BLaER1 (cell line): Measurements from ENCODE around the gene SMIM45.

Source experiments
- H3K27ac ChIP-seq: shearing (Covaris generic); formaldehyde crosslinking; 2 replicates; pipeline ENCODE4 v1.8.1; 2022
- H3K27me3 ChIP-seq: shearing (Covaris generic); formaldehyde crosslinking; 2 replicates; pipeline ENCODE4 v1.8.1; 2022
- H3K36me3 ChIP-seq: shearing (Covaris generic); formaldehyde crosslinking; 2 replicates; pipeline ENCODE4 v1.8.1; 2022
- H3K4me1 ChIP-seq: shearing (Covaris generic); formaldehyde crosslinking; 2 replicates; pipeline ENCODE4 v1.8.1; 2022
- H3K4me2 ChIP-seq: shearing (Covaris generic); formaldehyde crosslinking; 2 replicates; pipeline ENCODE4 v1.8.1; 2022
- H3K4me3 ChIP-seq: shearing (Covaris generic); formaldehyde crosslinking; 2 replicates; pipeline ENCODE4 v1.8.1; 2022
- H3K9ac ChIP-seq: shearing (Covaris generic); formaldehyde crosslinking; 2 replicates; pipeline ENCODE4 v1.8.1; 2022
- H3K9me3 ChIP-seq: shearing (Covaris generic); formaldehyde crosslinking; 2 replicates; pipeline ENCODE4 v1.8.1; 2022
- H4K20me1 ChIP-seq: shearing (Covaris generic); formaldehyde crosslinking; 2 replicates; pipeline ENCODE4 v1.8.1; 2022
- Cebpa-rat ChIP-seq: shearing (Covaris generic); IDR thresholded peaks from 2 replicates; pipeline ENCODE4 v1.8.1; 2022

Gene SMIM45

DNA sequence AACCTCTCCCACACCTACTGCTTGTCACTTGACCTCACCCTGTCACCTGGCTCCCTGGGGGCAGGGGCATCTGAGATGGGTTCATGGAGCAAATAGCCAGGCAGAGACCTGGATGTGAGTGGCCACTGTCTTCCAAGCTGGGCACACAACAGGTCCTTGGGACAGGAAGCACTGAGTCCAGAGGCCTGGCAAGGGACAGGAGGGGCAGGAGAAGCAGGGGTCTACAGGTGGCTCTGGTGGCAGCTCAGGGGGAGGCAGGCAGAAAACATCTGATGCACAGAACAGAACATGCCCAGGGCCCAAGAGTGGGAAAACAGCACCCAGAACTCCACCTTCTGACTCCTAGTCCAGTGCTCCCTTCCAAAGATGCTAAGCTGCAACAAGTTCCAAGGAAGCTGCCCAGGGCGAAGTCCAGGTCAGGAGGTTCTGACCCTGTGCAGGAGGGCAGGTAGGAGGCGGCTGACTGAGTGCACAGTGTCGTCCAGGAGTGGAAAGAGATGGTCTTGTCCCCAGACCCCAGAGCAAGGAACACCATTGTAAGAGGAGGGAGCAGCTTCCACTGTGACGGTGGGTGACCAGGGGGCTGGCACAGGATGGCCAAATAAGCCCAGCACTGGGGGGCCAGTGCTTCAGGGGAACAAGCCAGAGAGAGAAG lies 28.9 kb upstream of the SMIM45 start:
- H3K27me3 ChIP-seq: no peaks in the 10 kb centered on the region
- 0 out of 2 replicates have a peak overlapping the region, but pooled peaks have one; percentile 3 for H3K4me3 ChIP-seq
- H3K9me3 ChIP-seq: no peaks in the 10 kb centered on the region
- H3K9ac ChIP-seq: peak overlapping the region; percentile 5; the same call in 1 of the 2 replicates
- H3K27ac ChIP-seq: peak overlapping the region; percentile 51; the same call in 1 of the 2 replicates
- peaks cover 28% of the 10 kb centered on the region for H3K36me3 ChIP-seq
- H3K4me2 ChIP-seq: peak overlapping the region; percentile 100
- H4K20me1 ChIP-seq: peaks cover 77% of the 10 kb centered on the region
- no peak for TF ChIP-seq Cebpa-rat
- H3K4me1 ChIP-seq: peaks cover 84% of the 10 kb centered on the region

DNA sequence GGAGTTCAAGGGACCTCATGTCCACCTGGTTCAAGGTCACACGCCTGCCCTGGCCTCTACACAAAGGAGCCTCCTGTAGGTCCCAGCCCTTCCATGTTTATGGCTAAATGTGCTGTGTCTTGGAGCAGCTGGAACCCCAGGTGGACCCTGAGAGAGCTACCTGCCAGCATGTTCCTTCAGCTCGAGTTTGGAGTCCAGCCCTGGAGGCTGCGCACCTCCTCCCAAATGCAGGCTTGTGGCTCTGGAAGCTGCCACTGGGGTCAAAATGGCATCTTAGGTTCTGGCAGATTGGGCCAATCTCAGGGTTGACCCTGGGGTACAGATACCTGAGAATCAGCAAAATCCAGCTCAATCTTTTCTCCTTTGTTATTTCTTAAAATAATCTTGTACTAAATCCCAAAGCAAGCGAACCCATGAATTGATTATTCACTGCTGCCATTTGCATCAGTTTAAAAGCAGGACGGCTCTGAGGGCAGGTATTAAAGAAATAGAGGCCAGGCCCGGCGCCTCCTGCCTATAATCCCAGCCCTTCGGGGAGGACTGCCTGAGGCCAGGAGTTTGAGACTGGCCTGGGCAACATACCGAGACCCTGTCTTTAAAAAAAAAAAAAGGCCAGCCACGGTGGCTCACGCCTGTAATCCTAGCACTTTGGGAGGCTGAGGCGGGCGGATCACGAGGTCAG lies 28.2 kb upstream of the SMIM45 start:
- 0 out of 2 replicates have a peak overlapping the region, but pooled peaks have one; percentile 3 for H3K4me3 ChIP-seq
- no peak for TF ChIP-seq Cebpa-rat
- H3K9ac ChIP-seq: peak overlapping the region; percentile 5; the same call in 1 of the 2 replicates
- H3K4me1 ChIP-seq: peaks cover 84% of the 10 kb centered on the region
- peaks cover 70% of the 10 kb centered on the region for H4K20me1 ChIP-seq
- no peaks in the 10 kb centered on the region for H3K9me3 ChIP-seq
- H3K27me3 ChIP-seq: no peaks in the 10 kb centered on the region
- H3K4me2 ChIP-seq: peak overlapping the region; percentile 100
- peaks cover 28% of the 10 kb centered on the region for H3K36me3 ChIP-seq
- H3K27ac ChIP-seq: no peak overlapping the region

DNA sequence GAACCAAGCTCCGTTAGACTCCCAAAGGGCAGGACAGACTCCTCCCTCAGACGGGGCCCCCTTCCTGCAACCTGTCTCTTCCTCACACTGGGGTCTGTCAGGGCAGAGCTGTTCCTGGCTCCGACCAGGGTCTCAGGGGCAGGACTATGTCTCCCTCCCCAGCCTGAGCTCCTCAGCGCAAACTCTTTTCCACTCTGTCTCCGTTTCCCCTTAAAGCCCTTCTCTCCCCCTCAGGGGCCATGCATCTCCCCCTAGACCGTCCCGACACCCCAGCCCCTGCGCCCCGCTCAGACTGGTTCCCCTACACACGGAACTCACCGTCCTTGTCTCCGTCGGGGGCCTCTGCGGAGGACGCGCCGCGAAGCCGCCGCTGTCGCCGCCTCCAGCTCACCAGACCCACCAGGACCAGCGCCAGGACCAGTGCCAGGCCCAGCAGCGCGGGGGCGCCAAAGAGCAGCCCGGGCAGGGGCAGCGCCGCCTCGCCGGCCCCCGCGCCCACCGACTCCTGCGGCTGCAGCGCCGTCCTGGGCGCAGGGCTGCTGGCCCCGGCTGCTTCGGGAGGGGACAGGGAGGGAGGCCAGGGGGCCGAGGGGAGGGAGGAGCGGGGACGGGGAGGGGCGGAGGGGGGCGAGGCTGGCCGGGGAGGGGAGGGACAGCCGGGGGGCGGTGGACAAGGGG lies 26.0 kb upstream of the SMIM45 start:
- H3K4me3 ChIP-seq: peak overlapping the region; percentile 87
- no peak for TF ChIP-seq Cebpa-rat
- no peaks in the 10 kb centered on the region for H3K9me3 ChIP-seq
- H4K20me1 ChIP-seq: peaks cover 50% of the 10 kb centered on the region
- H3K4me2 ChIP-seq: peak overlapping the region; percentile 100
- H3K27ac ChIP-seq: peak overlapping the region; percentile 98
- peak overlapping the region; percentile 98 for H3K9ac ChIP-seq
- peaks cover 28% of the 10 kb centered on the region for H3K36me3 ChIP-seq
- no peaks in the 10 kb centered on the region for H3K27me3 ChIP-seq
- H3K4me1 ChIP-seq: peaks cover 86% of the 10 kb centered on the region

DNA sequence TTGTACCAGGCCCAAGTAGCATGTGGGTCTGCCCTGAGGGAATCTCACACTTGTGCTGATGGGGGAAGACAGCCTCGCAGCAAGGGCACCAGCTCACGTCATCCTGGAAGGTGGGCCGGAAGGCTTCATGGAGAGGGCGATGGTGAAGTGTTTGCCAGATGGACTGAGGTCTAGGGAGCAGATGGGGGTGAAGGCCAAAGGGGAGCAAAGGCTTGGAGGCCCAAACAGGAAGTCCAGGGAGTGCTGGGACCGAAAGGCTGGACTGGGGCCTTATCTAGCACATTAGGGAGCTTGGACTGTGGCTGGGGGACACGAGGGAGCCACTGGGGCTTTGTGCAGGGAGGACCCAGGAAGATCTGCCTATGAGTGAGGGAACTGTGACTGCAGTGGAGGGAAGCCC lies 24.1 kb upstream of the SMIM45 start:
- peak overlapping the region; percentile 98 for H3K27ac ChIP-seq
- H3K9ac ChIP-seq: peak overlapping the region; percentile 72
- peak overlapping the region; percentile 95 for H3K4me2 ChIP-seq
- TF ChIP-seq Cebpa-rat: no peak
- H3K4me1 ChIP-seq: peaks cover 87% of the 10 kb centered on the region
- H3K36me3 ChIP-seq: peaks cover 27% of the 10 kb centered on the region
- peaks cover 32% of the 10 kb centered on the region for H4K20me1 ChIP-seq
- H3K9me3 ChIP-seq: no peaks in the 10 kb centered on the region
- H3K27me3 ChIP-seq: no peaks in the 10 kb centered on the region
- no peak overlapping the region; the same call in 1 of the 2 replicates for H3K4me3 ChIP-seq

DNA sequence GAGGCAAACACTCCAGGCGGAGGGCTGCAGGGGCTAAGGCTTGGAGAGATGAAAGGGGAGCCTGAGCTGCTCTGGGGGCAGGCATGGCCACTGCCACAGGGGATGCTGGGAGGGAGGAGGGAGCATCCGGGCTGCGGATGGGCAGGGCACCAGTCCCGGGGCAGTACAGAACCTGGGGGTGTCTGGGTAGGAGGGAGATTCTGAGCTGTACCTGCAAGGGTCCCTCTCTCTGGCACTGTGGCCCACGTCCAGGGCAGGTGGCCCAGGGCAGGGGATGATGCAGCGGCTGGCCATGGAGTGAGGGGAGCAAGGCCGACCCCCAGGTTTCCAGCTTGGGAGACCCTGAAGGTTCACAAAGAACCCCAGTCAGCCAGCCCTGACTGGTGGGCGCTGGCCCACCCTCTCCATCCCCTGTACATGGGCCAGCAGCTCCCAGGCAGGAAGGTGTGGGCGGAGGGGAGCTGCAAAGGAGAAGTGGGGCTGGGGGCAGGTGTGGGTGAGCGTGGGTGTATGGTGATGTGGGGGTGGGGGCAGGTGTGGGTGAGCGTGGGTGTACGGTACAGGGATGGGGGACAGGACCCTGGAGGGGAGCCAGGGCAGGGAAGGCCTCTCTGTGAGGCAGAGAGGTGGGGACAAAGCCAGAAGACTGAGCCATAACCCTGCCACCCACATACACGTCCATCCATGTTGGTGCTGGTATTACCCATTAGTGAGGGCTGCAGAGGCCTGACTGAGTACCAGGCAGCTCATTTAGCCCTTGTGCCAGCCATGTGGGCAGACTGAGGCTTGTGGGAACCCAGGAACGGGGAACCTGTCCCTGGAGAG lies 23.1 kb upstream of the SMIM45 start:
- H3K9me3 ChIP-seq: no peaks in the 10 kb centered on the region
- H3K4me3 ChIP-seq: peak overlapping the region; percentile 14; the same call in 1 of the 2 replicates
- peak overlapping the region; percentile 98 for H3K27ac ChIP-seq
- peaks cover 17% of the 10 kb centered on the region for H3K36me3 ChIP-seq
- TF ChIP-seq Cebpa-rat: no peak
- peak overlapping the region; percentile 72 for H3K9ac ChIP-seq
- H3K4me2 ChIP-seq: peak overlapping the region; percentile 95
- H4K20me1 ChIP-seq: peaks cover 22% of the 10 kb centered on the region
- H3K27me3 ChIP-seq: no peaks in the 10 kb centered on the region
- H3K4me1 ChIP-seq: peaks cover 87% of the 10 kb centered on the region

DNA sequence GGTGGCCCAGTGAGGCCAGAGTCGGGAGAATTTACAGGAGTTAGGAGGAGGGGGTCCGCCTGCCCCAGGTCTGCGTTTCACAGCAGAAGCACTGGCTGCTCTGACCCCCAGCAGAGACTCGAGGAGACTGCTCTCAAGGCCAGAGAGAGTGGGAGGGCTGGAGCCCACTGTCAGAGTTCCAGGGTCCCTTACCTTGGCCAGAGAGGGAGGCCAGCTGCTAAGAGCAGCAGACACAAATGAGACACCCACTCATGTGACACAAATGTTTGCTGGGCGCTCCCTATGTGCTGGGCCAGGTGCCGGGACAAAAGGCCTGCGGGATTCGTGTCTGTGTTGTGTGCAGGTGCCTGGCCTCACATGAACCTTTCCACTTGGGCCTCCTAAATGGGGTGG lies 22.5 kb upstream of the SMIM45 start:
- H3K4me3 ChIP-seq: no peak overlapping the region
- H3K9ac ChIP-seq: peak overlapping the region; percentile 72
- H3K27ac ChIP-seq: peak overlapping the region; percentile 98
- peaks cover 11% of the 10 kb centered on the region for H3K36me3 ChIP-seq
- H3K9me3 ChIP-seq: no peaks in the 10 kb centered on the region
- TF ChIP-seq Cebpa-rat: no peak
- peaks cover 87% of the 10 kb centered on the region for H3K4me1 ChIP-seq
- H3K4me2 ChIP-seq: peak overlapping the region; percentile 95
- no peaks in the 10 kb centered on the region for H3K27me3 ChIP-seq
- peaks cover 16% of the 10 kb centered on the region for H4K20me1 ChIP-seq

DNA sequence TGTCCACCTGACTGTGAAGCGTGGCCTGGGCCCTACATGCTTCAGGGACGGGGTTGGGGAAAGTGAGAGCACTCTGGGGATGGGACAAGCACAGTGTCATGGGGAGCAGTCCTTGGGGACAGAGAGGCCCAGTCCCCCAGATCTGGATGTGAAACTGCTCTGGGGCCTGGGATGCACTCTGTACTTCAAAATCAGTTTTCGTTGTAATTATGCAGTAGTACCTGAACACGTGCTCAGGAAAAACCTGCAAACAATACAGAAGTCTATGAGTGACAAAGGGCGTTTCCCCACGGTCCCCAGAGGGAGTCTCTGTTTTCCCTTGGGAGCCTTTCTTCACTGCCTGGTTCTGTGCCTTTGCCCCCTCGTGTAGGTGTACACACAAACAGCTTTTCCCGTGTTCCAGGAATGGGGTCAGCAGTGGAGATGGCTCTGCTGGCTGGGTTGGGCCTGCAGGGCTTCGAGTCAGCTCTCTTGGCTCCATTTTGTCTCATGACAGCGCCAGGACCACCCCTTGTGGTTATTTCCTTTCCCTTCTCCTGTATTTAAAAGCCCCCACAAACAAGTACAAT lies 20.2 kb upstream of the SMIM45 start:
- Histone ChIP-seq H4K20me1 (no peaks in the 10 kb centered on the region), H3K27me3 (no peaks in the 10 kb centered on the region), H3K36me3 (no peaks in the 10 kb centered on the region), H3K9me3 (no peaks in the 10 kb centered on the region), H3K9ac (peak overlapping the region; percentile 81), H3K4me3 (no peak overlapping the region), H3K4me2 (peak overlapping the region; percentile 95), H3K4me1 (peaks cover 99% of the 10 kb centered on the region), H3K27ac (peak overlapping the region; percentile 91)
- TF ChIP-seq Cebpa-rat: no peak

DNA sequence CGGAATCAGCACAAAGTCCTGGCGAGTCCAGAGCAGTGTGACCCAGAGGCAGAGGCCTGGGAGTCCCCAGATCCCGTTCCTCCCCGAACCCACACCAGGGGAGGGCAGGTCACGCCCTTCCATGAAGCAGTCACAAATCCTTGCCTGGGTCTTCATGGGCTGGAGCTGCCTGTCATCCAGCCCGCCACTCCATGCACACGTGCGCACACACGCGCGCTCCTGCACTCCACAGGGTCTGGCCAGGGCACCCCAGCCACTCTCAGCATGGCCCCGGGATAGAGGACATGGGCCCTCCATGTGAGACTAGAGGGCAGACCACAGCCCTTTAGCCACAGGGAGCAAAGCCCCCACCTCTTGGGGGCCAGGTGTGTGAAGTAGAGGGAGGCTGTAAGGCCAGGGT lies 19.6 kb upstream of the SMIM45 start:
- Histone ChIP-seq H3K9me3 (no peaks in the 10 kb centered on the region), H3K4me1 (peaks cover 100% of the 10 kb centered on the region), H3K36me3 (no peaks in the 10 kb centered on the region), H4K20me1 (no peaks in the 10 kb centered on the region), H3K4me2 (peak overlapping the region; percentile 95), H3K27me3 (no peaks in the 10 kb centered on the region), H3K4me3 (no peak overlapping the region; the same call in 1 of the 2 replicates), H3K27ac (peak overlapping the region; percentile 91), H3K9ac (peak overlapping the region; percentile 81)
- no peak for TF ChIP-seq Cebpa-rat
